Neural progenitor cell (in vitro differentiated cells): Measurements from ENCODE around the gene TAGLN3. TPM values are rescaled to one million over a fixed set of nuclear protein-coding genes. Genes with fewer than 3 reads are reported as not detected.

Experiments used
- DNase-seq: peaks from one replicate; pipeline ENCODE4 v3.0.0-alpha.2; 2016; ENCODE audit warnings: low spot score
- H2AFZ ChIP-seq: fragments of 200-600 bp; sonication (generic); replicated peaks from 2 replicates; pipeline ENCODE4 v1.6.1; 2016; ENCODE audit warnings: antibody characterized with exemption
- H3F3A ChIP-seq: fragments of 200-600 bp; sonication (generic); 2 replicates; pipeline ENCODE4 v1.6.1; 2016; ENCODE audit warnings: antibody characterized with exemption, low read depth
- H3K27ac ChIP-seq: fragments of 200-600 bp; sonication (generic); 2 replicates; pipeline ENCODE4 v1.5.1; 2016; ENCODE audit warnings: mild to moderate bottlenecking
- H3K27me3 ChIP-seq: fragments of 200-600 bp; sonication (generic); 2 replicates; pipeline ENCODE4 v1.6.1; 2016; ENCODE audit warnings: mild to moderate bottlenecking, moderate library complexity
- H3K36me3 ChIP-seq: fragments of 200-600 bp; sonication (generic); 2 replicates; pipeline ENCODE4 v1.5.1; 2016
- H3K4me1 ChIP-seq: fragments of 200-600 bp; sonication (generic); 2 replicates; pipeline ENCODE4 v1.6.1; 2016; ENCODE audit warnings: mixed run types
- H3K4me2 ChIP-seq: fragments of 200-600 bp; sonication (generic); 2 replicates; pipeline ENCODE4 v1.6.1; 2016
- H3K4me3 ChIP-seq: fragments of 200-600 bp; sonication (generic); 2 replicates; pipeline ENCODE4 v1.5.1; 2016
- H3K79me2 ChIP-seq: fragments of 200-600 bp; sonication (generic); 2 replicates; pipeline ENCODE4 v1.6.1; 2016; ENCODE audit warnings: low read depth
- H3K9ac ChIP-seq: fragments of 200-600 bp; sonication (generic); 2 replicates; pipeline ENCODE4 v1.6.1; 2016
- H3K9me3 ChIP-seq: fragments of 200-600 bp; sonication (generic); 2 replicates; pipeline ENCODE4 v1.5.1; 2016; ENCODE audit warnings: low read depth
- H4K20me1 ChIP-seq: fragments of 200-600 bp; sonication (generic); 2 replicates; pipeline ENCODE4 v1.6.1; 2016; ENCODE audit warnings: low read depth
- H3K27ac Mint-ChIP-seq: 3 replicates; pipeline ENCODE4 v1.8.0; 2021; ENCODE audit warnings: mixed read lengths
- H3K27me3 Mint-ChIP-seq: 2 replicates; pipeline ENCODE4 v1.8.0; 2022; ENCODE audit warnings: low read depth, mild to moderate bottlenecking, inconsistent platforms, moderate library complexity, mixed read lengths; ENCODE audit not compliant: insufficient read depth
- H3K36me3 Mint-ChIP-seq: 3 replicates; pipeline ENCODE4 v1.8.0; 2021; ENCODE audit warnings: mixed read lengths
- H3K4me1 Mint-ChIP-seq: 3 replicates; pipeline ENCODE4 v1.8.0; 2021; ENCODE audit warnings: mixed read lengths
- H3K4me3 Mint-ChIP-seq: 3 replicates; pipeline ENCODE4 v1.8.0; 2021; ENCODE audit warnings: mild to moderate bottlenecking, moderate library complexity, mixed read lengths
- H3K9me3 Mint-ChIP-seq: 3 replicates; pipeline ENCODE4 v1.8.0; 2020; ENCODE audit warnings: mixed read lengths
- CTCF ChIP-seq: fragments of 200-600 bp; sonication (generic); IDR thresholded peaks from 2 replicates; pipeline ENCODE4 v1.5.1; 2017; ENCODE audit warnings: antibody characterized with exemption, mild to moderate bottlenecking
- EZH2 ChIP-seq: fragments of 200-600 bp; sonication (generic); IDR thresholded peaks from 2 replicates; pipeline ENCODE4 v1.6.1; 2017; ENCODE audit warnings: antibody characterized with exemption, mild to moderate bottlenecking, moderate library complexity
- EZH2phosphoT487 ChIP-seq: fragments of 200-600 bp; sonication (generic); IDR thresholded peaks from 2 replicates; pipeline ENCODE4 v1.6.1; 2017; ENCODE audit warnings: antibody characterized with exemption
- total RNA-seq: library from RNA; depleted of rRNA; stranded (reverse); fragments of >200 nt; gene quantifications from 2 replicates; pipeline ENCODE4 v1.2.3, GENCODE V29; 2015; ENCODE audit warnings: low replicate concordance

The TAGLN3 gene
- total RNA-seq, 1 donor from 2014 or later: 46.6 TPM

GRCh38 chr3:111971533-111972130 lies 27.1 kb upstream of the TAGLN3 start:
- Histone ChIP-seq H3K9me3 (no peaks in the 10 kb centered on the region), H3K27ac (no peak overlapping the region), H3K4me1 (no peaks in the 10 kb centered on the region), H3K79me2 (no peaks in the 10 kb centered on the region), H3K4me3 (no peak overlapping the region), H3K27me3 (no peaks in the 10 kb centered on the region), H3K36me3 (no peaks in the 10 kb centered on the region), H3F3A (no peaks in the 10 kb centered on the region), H3K4me2 (no peak overlapping the region), H2AFZ (no peak overlapping the region), H4K20me1 (no peaks in the 10 kb centered on the region), H3K9ac (no peak overlapping the region)
- Mint-ChIP-seq H3K36me3 (peaks cover 4% of the 10 kb centered on the region), H3K4me1 (peaks cover 21% of the 10 kb centered on the region), H3K27ac (peak overlapping the region; percentile 50), H3K4me3 (no peak overlapping the region), H3K27me3 (no peaks in the 10 kb centered on the region), H3K9me3 (no peaks in the 10 kb centered on the region)
- DNase-seq: no peak
- no peak for TF ChIP-seq EZH2phosphoT487
- TF ChIP-seq EZH2: no peak
- TF ChIP-seq CTCF: no peak

GRCh38 chr3:111972891-111973290 lies 25.8 kb upstream of the TAGLN3 start:
- Mint-ChIP-seq H3K27me3 (no peaks in the 10 kb centered on the region), H3K4me1 (peaks cover 12% of the 10 kb centered on the region)

DNA sequence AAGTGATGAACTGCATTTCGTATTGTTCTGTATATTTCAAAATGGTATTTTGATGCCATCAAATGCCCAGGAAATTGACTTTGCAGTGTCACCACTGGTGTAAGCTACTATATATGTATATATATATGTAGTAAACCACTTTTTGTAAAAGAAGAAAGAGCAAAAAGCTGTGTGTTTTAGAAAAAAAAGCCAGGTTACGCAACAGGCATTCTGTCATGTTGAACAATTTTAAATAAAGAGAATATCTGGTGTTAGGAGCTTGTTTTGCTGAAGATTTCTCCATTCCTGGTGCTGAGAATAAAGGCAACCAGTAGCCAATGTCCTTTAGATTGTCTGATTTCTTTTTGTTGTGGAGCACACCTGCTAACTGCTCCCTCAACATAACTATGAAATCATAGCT lies 23.6 kb upstream of the TAGLN3 start:
- Mint-ChIP-seq H3K27ac (no peak overlapping the region), H3K36me3 (peaks cover 2% of the 10 kb centered on the region)

More at GRCh38 chr3:111972891-111973290, 25.8 kb upstream of the TAGLN3 start:
- no peaks in the 10 kb centered on the region for H3K4me1 ChIP-seq
- Mint-ChIP-seq H3K9me3 (no peaks in the 10 kb centered on the region), H3K4me3 (no peak overlapping the region), H3K27ac (no peak overlapping the region), H3K36me3 (peaks cover 4% of the 10 kb centered on the region)
- peaks cover under 1% of the 10 kb centered on the region for H3K27me3 ChIP-seq
- no peaks in the 10 kb centered on the region for H3K36me3 ChIP-seq
- no peaks in the 10 kb centered on the region for H4K20me1 ChIP-seq
- H3K4me2 ChIP-seq: no peak overlapping the region
- no peaks in the 10 kb centered on the region for H3K9me3 ChIP-seq
- H3K27ac ChIP-seq: no peak overlapping the region
- TF ChIP-seq EZH2 (no peak), EZH2phosphoT487 (no peak), CTCF (no peak)
- H3K9ac ChIP-seq: no peak overlapping the region
- no peak for DNase-seq
- H2AFZ ChIP-seq: no peak overlapping the region
- H3K4me3 ChIP-seq: no peak overlapping the region
- H3F3A ChIP-seq: peaks cover 6% of the 10 kb centered on the region
- H3K79me2 ChIP-seq: no peaks in the 10 kb centered on the region

More for the DNA sequence above, 23.6 kb upstream of the TAGLN3 start:
- Histone ChIP-seq H4K20me1 (no peaks in the 10 kb centered on the region), H3K79me2 (peaks cover 12% of the 10 kb centered on the region), H3K27me3 (peaks cover 5% of the 10 kb centered on the region), H3K27ac (no peak overlapping the region), H3K4me1 (peaks cover 7% of the 10 kb centered on the region), H3F3A (peaks cover 14% of the 10 kb centered on the region), H3K4me2 (no peak overlapping the region), H3K9me3 (no peaks in the 10 kb centered on the region), H3K36me3 (no peaks in the 10 kb centered on the region), H2AFZ (no peak overlapping the region), H3K4me3 (no peak overlapping the region), H3K9ac (no peak overlapping the region)
- TF ChIP-seq CTCF (no peak), EZH2 (no peak), EZH2phosphoT487 (no peak)
- no peaks in the 10 kb centered on the region for H3K9me3 Mint-ChIP-seq
- H3K4me3 Mint-ChIP-seq: no peak overlapping the region
- H3K4me1 Mint-ChIP-seq: peaks cover 21% of the 10 kb centered on the region
- no peaks in the 10 kb centered on the region for H3K27me3 Mint-ChIP-seq
- DNase-seq: no peak
